HEK293 (cell line): ENCODE measurements around the gene TOPORS.

Experiments
- GLIS2 ChIP-seq: fragments of 450-650 bp; formaldehyde crosslinking; IDR thresholded peaks from 2 replicates; pipeline ENCODE4 v1.5.1; 2016; ENCODE audit warnings: missing biosample characterization, missing genetic modification characterization
- KLF1 ChIP-seq: fragments of 450-650 bp; formaldehyde crosslinking; IDR thresholded peaks from 2 replicates; pipeline ENCODE4 v1.5.1; 2016; ENCODE audit warnings: missing biosample characterization, missing genetic modification characterization
- KLF16 ChIP-seq: fragments of 450-650 bp; formaldehyde crosslinking; IDR thresholded peaks from 2 replicates; pipeline ENCODE4 v1.5.1; 2017; ENCODE audit warnings: missing biosample characterization, missing genetic modification characterization
- KLF8 ChIP-seq: fragments of 450-650 bp; formaldehyde crosslinking; IDR thresholded peaks from 2 replicates; pipeline ENCODE4 v1.5.1; 2016; ENCODE audit warnings: missing biosample characterization, missing genetic modification characterization
- PRDM2 ChIP-seq: fragments of 450-650 bp; formaldehyde crosslinking; IDR thresholded peaks from 2 replicates; pipeline ENCODE4 v1.5.1; 2016; ENCODE audit warnings: missing biosample characterization, missing genetic modification characterization, borderline replicate concordance
- REPIN1 ChIP-seq: fragments of 450-650 bp; formaldehyde crosslinking; IDR thresholded peaks from 2 replicates; pipeline ENCODE4 v1.5.1; 2017; ENCODE audit warnings: missing biosample characterization, missing genetic modification characterization, low read depth
- SP2 ChIP-seq: fragments of 450-650 bp; formaldehyde crosslinking; IDR thresholded peaks from 2 replicates; pipeline ENCODE4 v1.5.1; 2016; ENCODE audit warnings: missing biosample characterization, missing genetic modification characterization
- WT1 ChIP-seq: fragments of 450-650 bp; formaldehyde crosslinking; IDR thresholded peaks from 2 replicates; pipeline ENCODE4 v1.5.1; 2016; ENCODE audit warnings: missing biosample characterization, missing genetic modification characterization
- YY1 ChIP-seq: fragments of 450-650 bp; formaldehyde crosslinking; IDR thresholded peaks from 2 replicates; pipeline ENCODE4 v1.5.1; 2018; ENCODE audit warnings: missing biosample characterization, missing genetic modification characterization
- ZBTB10 ChIP-seq: fragments of 450-650 bp; formaldehyde crosslinking; IDR thresholded peaks from 2 replicates; pipeline ENCODE4 v1.5.1; 2016; ENCODE audit warnings: missing biosample characterization, missing genetic modification characterization
- ZBTB26 ChIP-seq: fragments of 450-650 bp; formaldehyde crosslinking; optimal IDR thresholded peaks from 2 replicates; pipeline ENCODE3; 2016; ENCODE audit warnings: missing biosample characterization, mild to moderate bottlenecking, missing genetic modification characterization
- ZIC2 ChIP-seq: fragments of 450-650 bp; formaldehyde crosslinking; IDR thresholded peaks from 2 replicates; pipeline ENCODE4 v1.5.1; 2016; ENCODE audit warnings: missing biosample characterization, missing genetic modification characterization
- ZNF19 ChIP-seq: fragments of 450-650 bp; formaldehyde crosslinking; IDR thresholded peaks from 2 replicates; pipeline ENCODE4; 2016; ENCODE audit warnings: missing biosample characterization, missing genetic modification characterization, low read depth
- ZNF248 ChIP-seq: fragments of 450-650 bp; formaldehyde crosslinking; IDR thresholded peaks from 2 replicates; pipeline ENCODE4 v1.5.1; 2017; ENCODE audit warnings: missing biosample characterization, missing genetic modification characterization
- ZNF335 ChIP-seq: fragments of 450-650 bp; formaldehyde crosslinking; conservative IDR thresholded peaks from 2 replicates; pipeline ENCODE4 v1.5.1; 2016; ENCODE audit warnings: missing biosample characterization, missing genetic modification characterization
- ZNF394 ChIP-seq: fragments of 450-650 bp; formaldehyde crosslinking; IDR thresholded peaks from 2 replicates; pipeline ENCODE4 v1.5.1; 2016; ENCODE audit warnings: missing biosample characterization, missing genetic modification characterization, mild to moderate bottlenecking, moderate library complexity, borderline replicate concordance
- ZNF398 ChIP-seq: fragments of 450-650 bp; formaldehyde crosslinking; IDR thresholded peaks from 2 replicates; pipeline ENCODE4 v1.5.1; 2017; ENCODE audit warnings: missing biosample characterization, missing genetic modification characterization
- ZNF416 ChIP-seq: fragments of 450-650 bp; formaldehyde crosslinking; IDR thresholded peaks from 2 replicates; pipeline ENCODE4 v1.5.1; 2016; ENCODE audit warnings: missing biosample characterization, missing genetic modification characterization
- ZNF48 ChIP-seq: fragments of 450-650 bp; formaldehyde crosslinking; IDR thresholded peaks from 2 replicates; pipeline ENCODE4 v1.5.1; 2016; ENCODE audit warnings: missing biosample characterization, missing genetic modification characterization
- ZNF529 ChIP-seq: fragments of 450-650 bp; formaldehyde crosslinking; IDR thresholded peaks from 2 replicates; pipeline ENCODE4 v1.5.1; 2017; ENCODE audit warnings: missing genetic modification characterization, missing biosample characterization; ENCODE audit not compliant: insufficient replicate concordance
- ZNF548 ChIP-seq: fragments of 450-650 bp; formaldehyde crosslinking; IDR thresholded peaks from 2 replicates; pipeline ENCODE4 v1.5.1; 2016; ENCODE audit warnings: missing biosample characterization, missing genetic modification characterization
- ZNF558 ChIP-seq: fragments of 450-650 bp; formaldehyde crosslinking; IDR thresholded peaks from 2 replicates; pipeline ENCODE4 v1.5.1; 2016; ENCODE audit warnings: missing biosample characterization, missing genetic modification characterization
- ZNF561 ChIP-seq: fragments of 450-650 bp; IDR thresholded peaks from 2 replicates; pipeline ENCODE4 v1.5.1; 2018; ENCODE audit warnings: missing biosample characterization, missing genetic modification characterization, borderline replicate concordance
- ZNF639 ChIP-seq: fragments of 450-650 bp; formaldehyde crosslinking; IDR thresholded peaks from 2 replicates; pipeline ENCODE4 v1.5.1; 2016; ENCODE audit warnings: missing biosample characterization, missing genetic modification characterization
- ZNF658 ChIP-seq: fragments of 450-650 bp; formaldehyde crosslinking; IDR thresholded peaks from 2 replicates; pipeline ENCODE4; 2016; ENCODE audit warnings: missing biosample characterization, missing genetic modification characterization
- ZNF707 ChIP-seq: fragments of 450-650 bp; formaldehyde crosslinking; IDR thresholded peaks from 2 replicates; pipeline ENCODE4 v1.5.1; 2016; ENCODE audit warnings: missing biosample characterization, missing genetic modification characterization
- ZSCAN30 ChIP-seq: fragments of 450-650 bp; IDR thresholded peaks from 2 replicates; pipeline ENCODE4 v1.5.1; 2018; ENCODE audit warnings: missing biosample characterization, mild to moderate bottlenecking, missing genetic modification characterization, moderate library complexity
- ZXDB ChIP-seq: fragments of 450-650 bp; formaldehyde crosslinking; IDR thresholded peaks from 2 replicates; pipeline ENCODE4 v1.5.1; 2016; ENCODE audit warnings: missing biosample characterization, missing genetic modification characterization

The TOPORS gene

GRCh38 chr9:32550562-32551275, 1.7 kb downstream of the TOPORS start (continued):
- TF ChIP-seq ZNF19 (tag by site-specific recombination) (no peak), ZNF398 (tag by site-specific recombination) (no peak), ZNF248 (no peak), ZBTB26 (tag by site-specific recombination) (peak; percentile 92), YY1 (no peak), ZXDB (peak; percentile 85), ZSCAN30 (tag by site-specific recombination) (no peak), ZNF558 (tag by site-specific recombination) (no peak), PRDM2 (tag by site-specific recombination) (no peak), ZNF529 (tag by site-specific recombination) (no peak), ZNF335 (tag by site-specific recombination) (peak; percentile 82), SP2 (peak; percentile 96), REPIN1 (tag by site-specific recombination) (no peak), ZNF48 (no peak), ZNF639 (tag by site-specific recombination) (no peak), ZBTB10 (peak; percentile 52; the same call in 1 of the 2 replicates), ZNF707 (tag by site-specific recombination) (no peak), GLIS2 (tag by site-specific recombination) (peak; percentile 97), KLF16 (tag by site-specific recombination) (peak; percentile 49; the same call in 1 of the 2 replicates), ZIC2 (tag by site-specific recombination) (peak; percentile 41), ZNF561 (tag by site-specific recombination) (peak; percentile 26; the same call in 1 of the 2 replicates), WT1 (tag by site-specific recombination) (no peak), KLF8 (tag by site-specific recombination) (no peak; the same call in 1 of the 2 replicates), ZNF394 (tag by site-specific recombination) (no peak), KLF1 (0 out of 2 replicates have a peak, but pooled peaks have one; percentile 33), ZNF658 (tag by site-specific recombination) (no peak), ZNF548 (tag by site-specific recombination) (no peak), ZNF416 (tag by site-specific recombination) (no peak)
